HepG2 (cell line): Measurements from ENCODE around the gene ANKRD6. TPM values are rescaled to one million over a fixed set of nuclear protein-coding genes. Genes with fewer than 3 reads are reported as not detected.

Source experiments
- CCAR2 ChIP-seq: fragments of 200-400 bp; formaldehyde crosslinking; optimal IDR thresholded peaks from 2 replicates; pipeline ENCODE3; 2018; ENCODE audit warnings: low read depth, mild to moderate bottlenecking, low read length, moderate library complexity
- CHD2 ChIP-seq: IDR thresholded peaks from 2 replicates; pipeline ENCODE4 v1.6.1; 2011; ENCODE audit warnings: low read depth, low read length, improper control_type of control experiment
- E2F2 ChIP-seq: sonication (generic); formaldehyde crosslinking; IDR thresholded peaks from 2 replicates; pipeline ENCODE4 v1.4.0; 2020; ENCODE audit warnings: missing genetic modification reagents, borderline replicate concordance
- EEA1 ChIP-seq: sonication (generic); formaldehyde crosslinking; IDR thresholded peaks from 2 replicates; pipeline ENCODE4 v1.5.1; 2020; ENCODE audit warnings: mild to moderate bottlenecking, missing genetic modification reagents, borderline replicate concordance
- GATA4 ChIP-seq: sonication (generic); IDR thresholded peaks from 2 replicates; pipeline ENCODE4 v1.6.1; 2016; ENCODE audit warnings: antibody characterized with exemption, low read depth, borderline replicate concordance
- HES4 ChIP-seq: sonication (generic); formaldehyde crosslinking; IDR thresholded peaks from 2 replicates; pipeline ENCODE4 v1.9.0; 2021; ENCODE audit warnings: mild to moderate bottlenecking, missing genetic modification reagents, borderline replicate concordance
- KLF6 ChIP-seq: IDR thresholded peaks from 2 replicates; pipeline ENCODE4 v1.8.0; 2016; ENCODE audit warnings: missing biosample characterization, missing genetic modification reagents
- LBX2 ChIP-seq: sonication (generic); formaldehyde crosslinking; IDR thresholded peaks from 2 replicates; pipeline ENCODE4 v1.5.0; 2020; ENCODE audit warnings: missing genetic modification reagents, mild to moderate bottlenecking, borderline replicate concordance
- MTA3 ChIP-seq: sonication (generic); formaldehyde crosslinking; IDR thresholded peaks from 2 replicates; pipeline ENCODE4 v1.4.0; 2020; ENCODE audit warnings: missing genetic modification reagents
- MXD1 ChIP-seq: sonication (generic); formaldehyde crosslinking; IDR thresholded peaks from 2 replicates; pipeline ENCODE4 v1.4.0; 2020; ENCODE audit warnings: mild to moderate bottlenecking, missing genetic modification reagents
- NFYB ChIP-seq: sonication (generic); formaldehyde crosslinking; IDR thresholded peaks from 2 replicates; pipeline ENCODE4 v1.4.0; 2020; ENCODE audit warnings: missing genetic modification reagents
- NR1H2 ChIP-seq: sonication (generic); formaldehyde crosslinking; IDR thresholded peaks from 2 replicates; pipeline ENCODE4 v1.8.1; 2022; ENCODE audit warnings: low read depth, missing genetic modification reagents, borderline replicate concordance
- PLRG1 ChIP-seq: fragments of 450-650 bp; conservative IDR thresholded peaks from 2 replicates; pipeline ENCODE4 v1.6.1; 2016
- RAD51 ChIP-seq: fragments of 450-650 bp; IDR thresholded peaks from 2 replicates; pipeline ENCODE4 v1.6.1; 2016; ENCODE audit warnings: borderline replicate concordance
- RCOR2 ChIP-seq: IDR thresholded peaks from 2 replicates; pipeline ENCODE4 v1.6.1; 2016; ENCODE audit warnings: missing biosample characterization, missing genetic modification reagents
- RXRB ChIP-seq: IDR thresholded peaks from 2 replicates; pipeline ENCODE4 v1.6.1; 2016; ENCODE audit warnings: borderline replicate concordance, missing genetic modification reagents, missing compliant biosample characterization
- SATB2 ChIP-seq: sonication (generic); formaldehyde crosslinking; IDR thresholded peaks from 2 replicates; pipeline ENCODE4 v1.5.0; 2020; ENCODE audit warnings: missing genetic modification reagents
- SRSF1 ChIP-seq: fragments of 200-400 bp; formaldehyde crosslinking; optimal IDR thresholded peaks from 2 replicates; pipeline ENCODE3; 2017; ENCODE audit warnings: mild to moderate bottlenecking, low read depth, low read length, moderate library complexity
- ZFP36 ChIP-seq: fragments of 150-350 bp; IDR thresholded peaks from 2 replicates; pipeline ENCODE4 v1.6.1; 2018; ENCODE audit warnings: borderline replicate concordance, low read length, low read depth; ENCODE audit not compliant: partially characterized antibody
- ZNF234 ChIP-seq: sonication (generic); formaldehyde crosslinking; conservative IDR thresholded peaks from 2 replicates; pipeline ENCODE4 v1.5.1; 2020; ENCODE audit warnings: mild to moderate bottlenecking, missing genetic modification reagents
- ZNF33B ChIP-seq: sonication (generic); formaldehyde crosslinking; IDR thresholded peaks from 2 replicates; pipeline ENCODE4 v1.5.1; 2020; ENCODE audit warnings: mild to moderate bottlenecking, missing genetic modification reagents
- ZNF460 ChIP-seq: sonication (generic); formaldehyde crosslinking; IDR thresholded peaks from 2 replicates; pipeline ENCODE4 v1.5.1; 2020; ENCODE audit warnings: missing genetic modification reagents, mild to moderate bottlenecking, borderline replicate concordance
- ZNF547 ChIP-seq: sonication (generic); formaldehyde crosslinking; IDR thresholded peaks from 2 replicates; pipeline ENCODE4 v1.5.1; 2020; ENCODE audit warnings: mild to moderate bottlenecking, missing genetic modification reagents
- ZNF614 ChIP-seq: IDR thresholded peaks from 2 replicates; pipeline ENCODE4 v1.6.1; 2018; ENCODE audit warnings: missing biosample characterization, missing genetic modification reagents, inconsistent platforms, borderline replicate concordance
- ZNF644 ChIP-seq: IDR thresholded peaks from 2 replicates; pipeline ENCODE4 v1.6.1; 2016; ENCODE audit warnings: low read depth
- ZNF782 ChIP-seq: sonication (generic); formaldehyde crosslinking; IDR thresholded peaks from 2 replicates; pipeline ENCODE4 v1.4.0; 2020; ENCODE audit warnings: missing genetic modification reagents, mild to moderate bottlenecking, borderline replicate concordance
- ZNF816 ChIP-seq: sonication (generic); formaldehyde crosslinking; IDR thresholded peaks from 2 replicates; pipeline ENCODE4 v1.8.0; 2022; ENCODE audit warnings: missing genetic modification reagents, mild to moderate bottlenecking, borderline replicate concordance
- polyA plus RNA-seq, 8 experiments: library from polyadenylated mRNA; depleted of rRNA in 3 of 8; stranded (reverse) in 7 of 8; unstranded in 1 of 8; fragments of >200 nt; fragmentation: Illumina TruSeq in 4 of 8; extraction: Trizol in 4 of 8; gene quantifications; 2 replicates each; pipeline versions ENCODE4 v1.2.1 to v1.2.3, GENCODE V29; 2011 to 2016; ENCODE audit warnings: low read depth in 4 of 8, missing spikeins in 1 of 8, mixed read lengths in 1 of 8; ENCODE audit not compliant: insufficient read depth in 1 of 8
- total RNA-seq, 5 experiments: library from RNA; depleted of rRNA; stranded (reverse); fragments of >200 nt; fragmentation: Illumina TruSeq; extraction: Trizol; gene quantifications; 2 replicates each; pipeline ENCODE4 v1.2.3, GENCODE V29; 2016; ENCODE audit warnings: low read depth in 1 of 5
- TF ChIP-seq, protein P1 (sequence below): sonication (generic); formaldehyde crosslinking; IDR thresholded peaks from 2 replicates; pipeline ENCODE4 v1.8.1; 2023; ENCODE audit warnings: mild to moderate bottlenecking, moderate library complexity, missing genetic modification reagents

Gene ANKRD6
- total and polyA plus RNA-seq, 2 of the 13 experiments (the other 11 are each of a cell fraction or from before 2014, with no cell fraction given) = 0.18 to 0.36 TPM

DNA sequence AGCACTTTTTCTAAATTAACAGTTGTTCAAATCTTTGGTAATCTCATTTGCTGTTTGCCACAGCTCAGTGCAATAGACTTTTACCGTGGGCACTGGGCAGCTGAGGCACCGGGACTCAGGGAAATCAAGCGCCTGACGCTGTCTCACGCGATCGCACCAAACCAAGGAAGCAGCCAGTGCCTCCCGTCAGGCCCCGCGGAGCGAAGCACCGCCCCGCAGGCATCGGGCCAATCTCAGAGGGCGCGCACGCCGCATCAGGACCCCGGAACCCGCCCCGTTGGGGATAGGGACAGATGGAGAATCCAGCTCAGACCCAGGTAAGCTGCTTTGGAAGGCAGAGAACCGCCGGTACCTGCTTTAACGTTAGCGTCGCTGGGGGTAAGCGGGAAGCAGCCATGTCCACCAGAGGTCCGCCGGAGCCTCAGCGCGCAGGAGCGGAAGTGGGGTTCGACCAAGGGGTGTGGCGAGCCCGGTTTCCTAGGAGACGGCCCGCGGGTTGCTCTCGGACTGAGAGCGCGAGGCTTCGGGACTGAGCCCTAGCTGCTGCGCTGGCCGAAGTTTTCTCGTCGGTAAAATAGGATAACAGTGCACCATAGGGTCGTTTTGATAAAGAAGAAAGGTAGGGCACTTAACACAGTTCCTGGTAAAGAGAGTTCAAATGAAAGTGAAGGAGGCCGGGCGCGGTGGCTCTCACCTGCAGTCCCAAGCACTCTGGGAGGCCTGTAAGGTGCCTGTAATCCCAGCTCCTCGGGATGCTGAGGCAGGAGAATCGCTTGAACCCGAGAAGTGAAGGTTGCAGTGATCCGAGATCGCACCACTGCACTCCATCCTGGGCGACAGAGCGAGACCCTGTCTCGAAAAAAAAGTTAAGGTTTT lies 205.6 kb downstream of the ANKRD6 start, which contains the start of gene LYRM2 (continued):
- no peak for TF ChIP-seq E2F2 (CRISPR knock-in tag)
- peak; percentile 72 for TF ChIP-seq CHD2
- peak; percentile 33; the same call in 1 of the 2 replicates for TF ChIP-seq ZNF460 (CRISPR knock-in tag)
- no peak for TF ChIP-seq EEA1 (CRISPR knock-in tag)
- peak; percentile 71; the same call in 1 of the 2 replicates for TF ChIP-seq GATA4
- 0 out of 2 replicates have a peak, but pooled peaks have one; percentile 43 for TF ChIP-seq ZNF33B
- peak; percentile 89 for TF ChIP-seq SRSF1
- TF ChIP-seq MTA3 (CRISPR knock-in tag) = no peak
- TF ChIP-seq PLRG1 = no peak
- no peak for TF ChIP-seq ZNF234 (CRISPR knock-in tag)
- TF ChIP-seq ZNF782 = 0 out of 2 replicates have a peak, but pooled peaks have one; percentile 61
- TF ChIP-seq ZNF614 (CRISPR knock-in tag) = 0 out of 2 replicates have a peak, but pooled peaks have one; percentile 51
- TF ChIP-seq LBX2 (CRISPR knock-in tag) = no peak; the same call in 1 of the 2 replicates
- no peak for TF ChIP-seq NR1H2
- TF ChIP-seq ZNF644 (CRISPR knock-in tag) = no peak
- TF ChIP-seq NFYB (CRISPR knock-in tag) = peak; percentile 40; the same call in 1 of the 2 replicates
- no peak for TF ChIP-seq ZNF816
- TF ChIP-seq HES4 (CRISPR knock-in tag) = peak; percentile 65; the same call in 1 of the 2 replicates
- no peak for TF ChIP-seq RCOR2 (CRISPR knock-in tag)
- peak; percentile 40; the same call in 1 of the 2 replicates for TF ChIP-seq RXRB (CRISPR knock-in tag)
- TF ChIP-seq ZNF547 (CRISPR knock-in tag) = 0 out of 2 replicates have a peak, but pooled peaks have one; percentile 61
- TF ChIP-seq KLF6 (CRISPR knock-in tag) = no peak
- TF ChIP-seq ZFP36 = no peak
- TF ChIP-seq, protein P1, sequence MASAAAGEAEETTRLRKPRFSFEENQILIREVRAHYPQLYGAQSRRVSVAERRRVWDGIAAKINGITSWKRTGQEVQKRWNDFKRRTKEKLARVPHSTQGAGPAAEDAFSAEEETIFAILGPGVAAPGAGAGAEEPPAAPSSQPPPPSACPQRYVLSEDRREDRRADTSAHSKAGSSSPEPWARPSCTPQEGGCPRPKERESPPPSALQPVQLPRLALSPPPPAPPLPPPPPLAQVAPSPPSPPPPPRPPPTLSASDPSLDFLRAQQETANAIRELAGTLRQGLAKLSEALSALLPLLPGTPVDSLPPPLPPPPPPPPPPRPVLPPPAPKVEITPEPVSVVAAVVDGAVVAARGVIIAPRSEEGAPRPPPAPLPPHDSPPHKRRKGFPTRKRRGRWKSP (CRISPR knock-in tag) = peak; percentile 89
- TF ChIP-seq MXD1 (CRISPR knock-in tag) = peak; percentile 78; the same call in 1 of the 2 replicates
- no peak for TF ChIP-seq CCAR2
- no peak for TF ChIP-seq RAD51
- TF ChIP-seq SATB2 (CRISPR knock-in tag) = peak; percentile 83; the same call in 1 of the 2 replicates
